Medulla oblongata (tissue), 1 donor: ENCODE measurements around the gene KCNQ1OT1.

Source experiments
- DNase-seq: peaks from one replicate; pipeline ENCODE4 v3.0.0-alpha.2; 2015; ENCODE audit errors: extremely low spot score

Gene KCNQ1OT1

DNA sequence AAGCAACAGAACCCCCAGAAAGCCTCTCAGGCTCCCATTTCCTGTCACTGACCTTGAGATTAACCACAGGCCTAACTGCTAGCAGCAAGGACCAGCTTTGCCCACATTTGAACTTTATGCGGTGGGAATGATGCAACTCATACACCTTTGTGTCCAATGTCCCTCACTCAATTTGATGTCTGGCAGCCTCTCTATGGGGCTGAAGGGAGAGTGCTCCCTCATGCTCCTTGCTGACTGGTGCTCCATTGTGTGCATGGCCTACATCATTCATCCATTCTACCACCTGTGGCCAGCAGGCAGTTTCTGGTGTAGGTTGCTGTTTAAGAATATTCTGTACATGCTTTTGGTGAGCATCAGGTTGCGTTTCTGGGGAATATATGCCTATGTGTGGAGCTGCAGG, 31.9 kb downstream of the KCNQ1OT1 start:
- no peak for DNase-seq

DNA sequence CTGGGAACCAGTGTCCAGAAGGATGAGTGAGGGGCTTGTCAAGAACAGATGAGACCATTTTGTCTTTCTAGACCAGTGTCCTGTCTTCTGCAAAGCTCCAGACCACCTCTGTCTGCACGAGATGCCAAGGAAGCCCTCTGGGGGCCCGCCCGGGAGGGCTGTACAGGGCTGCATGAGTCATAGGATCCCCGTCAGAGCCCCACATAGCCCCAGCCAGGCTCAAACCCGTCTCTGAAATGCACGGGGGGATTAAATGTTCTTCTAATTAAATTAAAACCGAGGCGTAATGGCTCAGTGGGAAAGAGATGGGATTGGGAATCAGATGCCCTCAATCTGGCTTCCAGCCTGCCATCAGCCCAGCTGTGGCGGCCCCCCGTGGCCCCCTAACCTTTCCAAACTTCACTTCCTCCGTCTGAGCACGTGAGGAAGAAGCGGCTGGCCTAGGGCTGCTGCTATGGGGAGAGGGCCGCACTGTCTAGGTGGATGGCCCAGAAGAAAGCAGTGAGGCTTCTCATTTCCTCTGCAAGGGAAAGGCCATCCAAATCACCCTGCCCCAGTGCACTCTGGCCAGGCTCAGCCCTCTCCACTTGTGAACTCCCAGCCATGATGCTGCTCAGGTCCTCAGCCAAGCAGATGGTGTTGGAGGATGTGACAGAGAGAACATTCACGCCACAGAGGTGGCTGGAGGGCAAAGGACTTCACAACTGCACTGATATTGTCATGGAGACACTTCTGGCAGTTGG, 32.8 kb downstream of the KCNQ1OT1 start:
- DNase-seq, result no peak

DNA sequence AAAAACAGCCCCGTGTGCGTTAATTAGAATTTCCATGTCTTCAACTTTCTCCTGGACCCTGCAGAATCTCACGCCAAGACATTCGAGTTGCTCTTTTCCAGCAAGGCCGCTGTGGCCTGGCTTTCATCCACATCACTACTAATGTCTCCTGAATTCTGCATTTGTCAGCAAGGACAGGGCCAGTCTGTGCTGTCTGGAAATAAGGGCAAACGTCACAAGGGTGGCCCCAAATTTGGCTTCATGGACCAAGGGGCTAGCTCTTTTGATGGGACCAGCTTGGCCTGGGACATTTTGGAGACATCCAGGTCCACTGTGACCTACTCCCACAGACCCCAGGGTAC, 33.4 kb downstream of the KCNQ1OT1 start:
- no peak for DNase-seq

DNA sequence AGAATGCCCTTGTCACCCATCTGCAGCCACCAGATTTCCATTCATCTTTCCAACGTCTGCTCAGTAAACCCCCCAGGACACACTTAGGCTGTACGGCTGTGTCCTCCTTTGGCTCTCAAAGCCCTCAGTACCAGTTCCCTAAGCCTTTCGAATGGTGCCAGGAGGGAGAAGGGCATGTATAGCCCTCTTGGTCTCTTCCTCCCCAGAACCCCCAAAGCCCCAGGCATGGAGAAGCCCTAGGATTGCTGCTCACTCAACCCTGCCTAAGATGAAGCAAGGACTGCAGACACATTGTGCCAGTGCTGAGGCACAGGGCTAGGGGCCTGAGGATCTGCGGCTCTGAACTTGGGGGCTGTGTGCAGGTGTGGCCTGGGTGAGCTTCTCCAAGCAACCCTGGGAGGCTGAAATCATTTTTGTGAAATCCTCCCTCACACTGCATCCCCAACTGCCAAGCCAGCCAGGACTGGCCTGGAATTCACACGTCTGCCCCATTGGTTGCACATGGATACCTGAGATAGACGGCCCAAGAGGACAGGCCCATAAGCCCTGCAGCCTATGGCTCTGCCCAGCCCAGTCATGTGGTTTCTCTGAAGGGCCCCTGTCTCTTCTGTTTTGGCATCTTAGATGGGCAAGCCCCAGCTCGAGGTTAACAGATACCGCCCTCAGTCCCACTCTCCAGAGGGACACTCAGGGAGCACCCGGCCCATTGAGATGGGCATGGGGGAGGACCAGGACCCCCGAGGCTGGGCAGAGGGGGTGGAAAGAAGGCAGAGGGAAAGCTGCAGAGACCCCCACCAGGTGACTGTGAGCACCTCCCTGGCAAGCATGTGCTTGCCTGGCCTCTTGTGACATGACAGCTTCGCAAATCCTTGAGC, 34.0 kb downstream of the KCNQ1OT1 start:
- DNase-seq, result no peak

DNA sequence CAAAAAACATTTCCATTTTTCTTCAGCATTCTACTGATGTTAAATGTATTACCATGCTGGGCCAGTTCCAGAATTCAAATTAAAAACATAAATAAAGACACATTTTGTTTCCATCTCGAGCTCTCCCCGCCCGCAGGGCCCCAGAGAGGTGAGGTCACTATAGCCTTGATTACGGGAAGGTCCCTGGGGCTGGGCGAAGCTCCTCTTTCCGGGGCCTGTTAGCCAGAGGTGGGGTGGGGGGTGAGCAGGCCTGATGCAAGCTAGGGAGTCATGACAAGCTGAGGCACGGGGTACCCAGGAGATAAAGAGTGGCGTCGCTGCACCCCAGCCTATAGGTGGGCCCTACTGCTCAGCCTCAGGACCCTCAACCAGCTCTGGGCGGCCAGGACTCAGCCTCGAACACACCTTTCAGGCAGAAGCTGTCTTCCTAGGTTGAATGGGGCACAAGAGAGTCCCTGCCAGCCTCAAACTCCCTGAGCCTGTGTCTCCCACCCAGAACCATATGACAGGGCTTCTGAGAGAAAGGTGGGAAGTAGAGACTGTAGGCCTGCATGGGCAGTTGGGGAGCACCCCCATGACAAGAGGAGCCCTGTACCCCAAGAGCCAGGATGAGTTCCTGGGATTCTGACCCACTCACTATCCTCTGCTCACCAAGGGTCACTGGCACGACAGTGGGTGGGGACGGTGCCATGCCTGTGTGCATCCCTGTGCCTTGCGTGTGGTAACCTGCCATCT, 34.8 kb downstream of the KCNQ1OT1 start:
- no peak for DNase-seq

DNA sequence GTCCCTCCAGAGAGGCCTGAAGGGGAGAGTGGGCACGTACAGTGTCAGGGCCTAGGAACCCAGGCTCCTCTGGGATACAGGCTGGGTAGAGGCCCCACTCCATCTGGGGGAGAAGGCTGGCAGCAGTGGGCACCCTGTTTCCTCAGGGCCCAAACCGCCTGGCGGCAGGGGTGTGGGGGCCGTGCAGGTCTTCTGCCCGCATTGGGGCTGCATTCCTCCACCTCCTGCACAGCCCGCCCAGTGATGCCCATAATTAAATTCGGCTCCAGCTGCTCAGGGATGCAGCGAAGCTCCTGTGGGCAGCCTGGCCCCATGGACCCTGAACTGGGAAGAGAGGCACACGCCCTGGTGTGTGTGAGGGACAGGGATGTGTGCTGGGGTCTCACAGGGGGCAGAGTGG, 35.4 kb downstream of the KCNQ1OT1 start:
- DNase-seq, result no peak

DNA sequence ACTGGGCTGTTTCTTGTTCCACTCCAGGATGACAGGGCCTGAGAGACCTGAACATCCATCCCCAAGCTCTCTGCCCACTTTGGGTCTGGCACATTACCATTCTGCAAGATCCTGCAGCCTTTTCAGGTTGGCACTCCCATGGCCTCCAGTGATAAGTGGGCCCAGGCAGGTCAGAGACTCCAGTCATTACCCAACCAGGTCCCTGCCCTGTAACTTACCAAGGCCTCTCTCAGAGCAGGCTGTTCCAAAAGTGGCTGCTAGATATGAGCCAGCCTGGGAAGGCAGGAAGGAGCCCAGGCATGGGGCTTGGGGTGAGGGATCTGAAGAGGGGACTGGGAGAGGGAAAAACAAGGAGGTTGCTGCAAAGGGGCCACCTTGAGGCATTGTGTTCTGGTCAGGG, 35.9 kb downstream of the KCNQ1OT1 start:
- DNase-seq, result no peak

DNA sequence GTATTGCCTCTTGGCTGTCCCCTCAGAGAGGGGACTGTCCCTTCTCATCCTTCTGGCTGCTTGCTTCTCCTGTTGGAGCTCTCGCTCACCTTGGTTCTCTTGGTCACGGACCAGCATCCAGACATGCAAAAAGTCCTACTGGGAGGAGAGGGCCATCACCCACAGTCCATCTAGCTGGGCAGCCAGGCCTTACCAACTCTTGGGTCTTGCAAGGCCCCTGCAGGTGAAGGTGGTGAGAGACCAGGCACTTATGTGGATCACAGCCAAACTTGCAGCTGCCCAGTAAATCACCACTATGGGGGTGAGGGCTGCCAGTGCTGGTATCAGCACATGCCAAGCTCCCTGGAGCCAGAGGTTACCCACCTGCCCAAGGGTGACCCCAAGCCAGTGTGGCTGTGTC, 36.3 kb downstream of the KCNQ1OT1 start:
- DNase-seq, result no peak

DNA sequence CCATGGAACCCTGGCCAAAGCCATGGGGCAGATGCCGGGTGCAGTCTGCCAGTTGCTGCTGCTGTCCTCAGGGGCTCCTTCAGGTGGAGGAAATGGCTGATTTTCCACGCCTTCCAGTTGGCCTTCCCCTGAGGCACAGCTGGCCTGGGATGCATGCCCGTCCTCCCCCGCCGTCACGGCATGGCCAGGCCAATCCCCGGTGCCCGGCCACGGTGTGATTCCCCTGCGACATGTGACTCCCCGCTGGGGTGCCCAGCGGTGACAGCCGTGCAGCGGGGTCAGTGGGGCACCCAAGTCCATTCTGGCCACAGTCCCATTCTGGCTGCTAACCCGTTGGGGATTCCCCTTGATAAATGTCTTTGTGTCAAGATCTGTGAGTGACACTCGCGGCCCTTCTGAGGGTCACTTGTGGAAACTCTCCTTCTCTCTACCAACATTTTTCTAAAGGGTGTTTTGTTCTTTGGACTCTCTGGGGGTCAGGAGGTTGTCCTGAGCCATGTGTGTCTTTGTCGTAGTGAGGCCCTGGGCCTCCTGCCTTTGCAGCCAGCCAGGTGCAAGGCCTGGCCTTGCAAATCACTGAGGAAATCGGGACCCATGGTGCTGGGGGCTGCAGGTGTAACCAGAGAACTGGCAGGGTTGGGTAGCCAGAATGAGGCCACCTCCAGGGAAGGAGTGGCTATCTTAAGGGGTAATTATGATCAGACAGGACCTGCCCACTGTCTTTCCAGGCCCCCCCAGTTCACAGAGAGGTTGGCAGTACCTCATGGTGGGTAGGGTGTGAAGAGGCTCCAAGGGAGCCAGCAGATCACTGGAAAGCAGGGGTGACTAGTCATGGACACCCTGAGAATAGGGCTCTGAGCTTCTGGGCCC, 37.1 kb downstream of the KCNQ1OT1 start:
- no peak for DNase-seq

DNA sequence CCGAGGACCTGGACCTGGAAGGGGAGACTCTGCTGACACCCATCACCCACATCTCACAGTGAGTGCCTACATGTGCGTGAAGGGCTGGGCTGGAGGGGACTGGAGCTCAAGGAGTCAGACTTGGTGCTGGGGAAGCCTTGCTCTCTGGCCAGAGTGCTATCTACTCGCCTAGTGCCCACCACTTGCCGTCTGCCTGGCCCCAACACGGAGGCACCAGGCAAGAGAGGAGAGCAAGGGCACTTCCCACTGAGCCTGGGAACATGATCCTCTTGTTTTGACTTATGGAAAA, 37.8 kb downstream of the KCNQ1OT1 start:
- no peak for DNase-seq

DNA sequence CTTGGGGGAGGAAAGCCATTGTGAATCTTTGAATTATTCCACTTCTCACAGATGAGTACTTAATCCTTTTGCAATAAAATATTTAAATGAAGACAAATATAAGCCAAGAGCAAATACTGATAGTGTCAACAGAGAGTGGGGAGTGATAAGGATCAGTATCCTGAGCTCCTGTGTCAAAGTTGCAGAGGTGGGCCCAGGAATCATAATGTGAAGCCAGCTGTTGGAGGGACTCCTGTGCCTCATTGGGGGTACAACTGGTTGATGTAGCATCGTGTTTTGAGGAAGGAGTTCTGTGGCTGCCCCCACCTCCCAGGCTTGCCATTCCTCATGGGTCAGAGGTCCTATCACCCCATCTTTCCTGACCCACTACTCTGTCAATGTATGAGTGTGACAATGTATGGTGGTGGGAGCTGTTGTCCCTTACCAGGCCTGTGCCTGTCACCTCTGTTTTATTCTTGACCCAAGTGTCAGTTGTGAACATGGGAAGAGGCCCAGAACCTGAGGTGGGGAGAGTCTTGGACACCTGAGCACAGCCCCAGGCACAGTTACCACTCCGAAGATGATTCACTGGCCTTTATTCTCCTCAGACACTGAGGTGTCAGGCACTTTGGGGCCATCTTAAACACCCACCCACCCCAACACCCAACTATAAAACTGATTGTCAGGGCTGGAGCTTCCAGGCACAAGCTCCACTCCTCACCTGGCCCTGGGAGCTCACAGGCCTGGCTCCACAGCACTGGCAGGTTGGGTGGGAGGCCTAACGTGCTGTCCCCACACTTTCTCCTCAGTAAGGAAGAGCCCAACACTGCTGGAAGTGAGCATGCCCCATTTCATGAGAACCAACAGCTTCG, 38.4 kb downstream of the KCNQ1OT1 start:
- no peak for DNase-seq

DNA sequence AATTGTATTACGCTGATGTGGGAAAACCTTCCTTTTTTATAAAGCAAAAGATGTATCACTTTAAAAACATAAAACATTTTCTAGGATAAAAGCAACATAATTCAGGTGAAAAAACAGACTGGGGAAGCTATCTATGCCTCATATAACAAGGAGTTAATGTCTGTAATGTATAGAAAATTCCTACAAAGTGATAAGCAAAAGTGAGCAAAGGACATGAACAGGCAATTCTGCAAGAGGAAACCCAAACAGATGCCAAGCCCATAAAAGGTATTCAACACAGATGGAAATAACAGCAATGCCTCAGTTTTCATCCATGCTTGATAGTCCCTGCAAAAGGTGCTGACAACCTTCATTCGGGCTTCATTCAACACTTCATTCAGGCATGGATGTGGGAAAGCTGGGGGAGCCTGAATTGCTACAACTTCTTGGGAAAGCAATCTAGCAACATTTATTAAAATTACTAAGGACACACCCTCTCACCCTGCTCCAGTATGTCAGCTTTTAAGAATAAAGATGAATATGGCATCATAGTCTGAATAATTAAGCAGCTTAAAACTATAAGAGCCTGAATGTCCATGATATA, 39.3 kb downstream of the KCNQ1OT1 start:
- DNase-seq, result no peak

DNA sequence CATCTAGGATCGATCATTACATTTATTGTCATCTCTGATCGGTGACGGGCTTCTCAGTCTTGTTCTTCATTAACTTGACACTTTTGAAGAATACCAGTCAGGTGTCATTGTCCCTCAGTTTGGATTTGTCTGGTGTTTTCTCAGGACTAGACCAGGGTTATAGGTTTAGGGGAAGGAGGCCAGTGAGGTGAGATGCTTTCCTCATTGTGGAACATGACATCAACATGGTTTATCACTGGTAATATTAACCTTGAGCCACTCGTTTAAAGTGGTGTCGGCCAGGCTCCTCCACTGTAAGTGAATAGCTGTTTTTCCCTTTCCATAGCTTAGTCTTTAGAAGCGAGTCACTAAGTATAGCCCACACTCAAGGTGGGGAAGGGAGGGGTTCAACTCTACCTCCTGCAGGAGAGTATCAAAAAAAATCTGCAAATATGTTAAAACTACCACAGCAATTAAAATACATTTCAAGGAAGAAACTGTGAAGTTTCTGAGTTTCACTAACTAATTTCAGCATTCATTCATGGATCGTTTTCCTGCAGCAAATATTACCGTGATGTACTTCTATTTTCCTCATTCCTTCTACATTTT, 42.0 kb downstream of the KCNQ1OT1 start:
- DNase-seq, result no peak

DNA sequence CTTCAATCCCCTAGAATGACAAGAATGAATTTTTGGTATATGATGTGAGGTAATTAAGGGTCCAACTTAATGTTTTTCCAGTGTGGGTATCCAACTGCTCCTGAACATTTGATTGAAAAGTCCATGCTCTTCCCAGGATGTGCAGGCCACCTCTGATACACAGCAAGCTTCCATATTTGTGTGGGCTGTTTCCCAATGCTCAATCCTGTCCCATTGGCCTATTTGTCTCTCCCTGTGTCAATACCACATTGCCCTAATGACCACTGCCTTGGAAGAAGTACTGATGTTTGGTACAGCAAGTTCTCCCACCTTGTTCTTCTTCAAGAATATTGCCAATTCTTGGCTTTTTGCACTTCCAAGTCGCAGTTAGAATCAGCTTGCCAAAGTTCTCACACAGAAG, 42.9 kb downstream of the KCNQ1OT1 start:
- DNase-seq, result no peak

DNA sequence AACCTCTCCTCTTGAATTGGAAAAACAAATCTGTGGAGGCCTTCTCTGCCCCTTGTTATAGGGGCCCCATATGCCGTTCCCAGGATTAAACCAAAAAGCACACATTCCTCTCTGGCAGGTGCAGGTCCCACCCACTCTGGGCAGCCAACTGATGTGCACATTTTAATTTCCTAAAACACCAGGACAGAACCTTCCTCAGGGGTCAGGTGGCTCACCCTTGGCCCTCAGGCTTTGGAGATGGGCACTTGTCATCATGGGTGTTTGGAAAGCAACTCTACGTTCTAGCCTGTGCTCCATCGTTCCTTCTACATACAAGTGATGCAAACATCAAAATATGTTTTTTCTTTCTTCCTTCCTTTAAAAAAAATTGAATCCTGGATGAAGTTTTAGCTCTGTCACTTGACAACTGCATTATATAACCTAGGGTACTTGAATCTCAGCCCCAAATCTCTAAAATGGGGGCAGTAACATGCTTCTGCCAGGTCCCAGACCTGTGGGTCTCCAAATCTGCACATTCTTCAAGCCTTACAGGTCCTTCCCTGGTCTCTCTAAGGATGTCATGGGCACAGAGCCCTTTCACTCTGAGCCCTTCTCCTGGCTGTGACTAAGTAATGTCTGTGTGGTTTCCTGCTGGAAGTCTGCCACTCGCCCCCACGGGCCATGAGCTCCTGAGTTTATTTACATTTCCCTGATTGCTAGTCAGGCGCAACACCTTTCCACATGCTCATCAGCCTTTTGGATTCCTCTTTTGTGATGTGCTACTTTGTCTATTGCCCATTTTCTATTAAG, 43.8 kb downstream of the KCNQ1OT1 start:
- DNase-seq, result no peak

DNA sequence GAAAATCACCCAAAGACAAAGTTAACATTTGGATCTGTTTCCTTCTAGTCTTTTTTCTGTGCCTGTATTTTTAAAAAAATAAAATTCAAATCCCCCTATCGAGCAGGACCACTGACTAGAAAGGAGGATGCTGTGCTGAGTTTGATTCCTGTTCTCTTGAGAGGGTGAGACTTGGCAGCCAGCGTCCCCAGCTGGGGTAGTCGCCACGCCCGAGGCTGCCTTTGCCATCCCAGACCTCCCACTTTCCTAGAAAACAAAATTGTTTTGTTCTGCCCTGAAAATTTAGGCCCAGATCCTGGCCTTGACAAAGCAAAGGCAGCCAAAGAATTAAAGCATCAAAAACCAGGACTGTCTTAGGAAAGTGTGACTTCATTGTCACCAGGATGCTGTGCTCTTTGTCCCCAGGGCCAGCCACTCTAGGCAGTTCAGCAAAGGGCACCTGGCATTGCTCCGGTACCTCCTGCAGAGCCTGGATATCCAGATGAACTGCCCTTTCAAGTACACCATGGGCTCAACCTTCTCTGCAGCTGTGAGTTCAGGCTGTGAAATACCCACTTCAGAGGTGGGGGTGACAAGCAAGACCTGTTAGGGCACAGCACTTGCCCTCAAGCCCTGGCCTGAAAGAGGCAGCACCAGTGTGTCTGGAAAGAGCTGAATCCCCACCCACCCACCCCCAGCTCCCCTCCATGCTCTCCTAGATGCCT, 44.6 kb downstream of the KCNQ1OT1 start:
- no peak for DNase-seq

DNA sequence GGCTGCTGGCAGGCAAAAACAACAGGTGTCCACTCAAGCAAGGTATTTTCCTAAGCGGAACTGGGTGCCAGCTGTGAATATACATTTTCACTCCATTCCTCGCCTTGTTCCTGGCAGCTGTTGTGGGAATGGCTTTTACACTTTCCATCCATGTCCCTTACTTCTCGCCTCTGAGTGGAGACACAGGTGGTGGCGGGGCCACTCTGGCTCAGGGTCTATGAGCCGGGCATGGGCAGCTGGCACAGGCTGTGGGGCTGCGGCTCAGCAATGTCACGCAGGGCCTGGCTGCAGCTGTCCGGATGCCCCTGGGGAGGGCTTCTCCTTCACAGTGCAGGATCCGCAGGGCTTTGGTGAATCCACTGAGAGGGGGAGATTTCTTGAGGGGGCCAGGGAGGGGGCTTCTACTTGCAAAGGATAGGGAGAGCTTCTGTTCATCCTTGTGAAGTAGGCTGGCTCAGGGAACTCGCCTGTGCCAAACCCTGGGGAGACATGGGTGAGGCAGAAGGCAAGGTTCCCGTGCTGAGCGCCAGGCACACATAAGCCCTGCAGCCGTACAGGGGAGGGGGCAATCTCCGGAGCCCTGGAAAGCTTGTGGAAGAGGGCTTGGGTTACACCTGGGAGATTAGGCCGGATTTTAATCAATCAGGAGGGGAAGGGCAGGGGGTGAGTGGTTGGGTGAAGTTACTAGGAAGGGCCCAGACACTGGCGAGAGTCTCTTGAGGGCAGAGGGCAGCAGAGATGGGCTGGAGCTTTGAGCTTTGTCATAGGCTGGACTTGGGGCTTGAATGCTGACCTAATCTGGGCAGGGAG, 45.7 kb downstream of the KCNQ1OT1 start:
- no peak for DNase-seq

DNA sequence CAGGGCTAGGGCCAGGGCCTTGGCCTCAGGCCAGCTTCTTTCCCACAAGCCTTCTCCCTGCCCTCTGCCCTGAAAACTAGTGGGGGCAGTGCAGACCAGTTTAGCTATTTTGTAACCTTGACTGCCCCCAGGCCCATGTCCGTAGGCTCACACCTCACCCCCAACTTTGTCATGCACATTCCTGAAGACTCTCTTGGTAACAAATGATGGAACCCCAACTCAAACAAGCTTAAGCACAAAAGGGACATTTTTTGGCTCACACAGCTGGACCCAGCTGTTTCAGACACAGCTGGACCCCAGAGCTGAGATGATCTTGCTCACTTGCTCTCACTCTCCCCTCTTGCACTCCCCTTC, 46.6 kb downstream of the KCNQ1OT1 start:
- no peak for DNase-seq
